IPS DF 6.9 (cell line): ENCODE measurements around the gene URAD.

Source experiments
- DNase-seq: peaks from one replicate; pipeline ENCODE4 v3.0.0-alpha.2; 2013; ENCODE audit warnings: low read depth, low spot score
- H3K27ac ChIP-seq: one replicate; pipeline ENCODE4 v1.5.1; 2013; ENCODE audit warnings: low read length, control low read depth
- H3K27me3 ChIP-seq: 2 replicates; pipeline ENCODE4 v1.6.1; 2013; ENCODE audit warnings: mild to moderate bottlenecking, low read length; ENCODE audit not compliant: control insufficient read depth, insufficient read depth
- H3K36me3 ChIP-seq: 2 replicates; pipeline ENCODE4 v1.6.1; 2013; ENCODE audit warnings: low read length; ENCODE audit not compliant: control insufficient read depth, insufficient read depth
- H3K4me1 ChIP-seq: 2 replicates; pipeline ENCODE4 v1.6.1; 2013; ENCODE audit warnings: low read length; ENCODE audit not compliant: control insufficient read depth, insufficient read depth
- H3K4me3 ChIP-seq: 2 replicates; pipeline ENCODE4 v1.5.1; 2013; ENCODE audit warnings: mild to moderate bottlenecking, low read length
- H3K9me3 ChIP-seq: 2 replicates; pipeline ENCODE4 v1.6.1; 2013; ENCODE audit warnings: low read length, inconsistent platforms; ENCODE audit not compliant: control insufficient read depth, insufficient read depth
- WGBS: extraction: QIAGEN DNeasy Blood & Tissue Kit; methylation state at CpG from one replicate; pipeline ENCODE4 v1.1.7; 2013; ENCODE audit warnings: mixed read lengths, missing lambda C conversion rate; ENCODE audit not compliant: insufficient read length, insufficient coverage; 5-methylcytosine and 5-hydroxymethylcytosine counted together

The URAD gene

DNA sequence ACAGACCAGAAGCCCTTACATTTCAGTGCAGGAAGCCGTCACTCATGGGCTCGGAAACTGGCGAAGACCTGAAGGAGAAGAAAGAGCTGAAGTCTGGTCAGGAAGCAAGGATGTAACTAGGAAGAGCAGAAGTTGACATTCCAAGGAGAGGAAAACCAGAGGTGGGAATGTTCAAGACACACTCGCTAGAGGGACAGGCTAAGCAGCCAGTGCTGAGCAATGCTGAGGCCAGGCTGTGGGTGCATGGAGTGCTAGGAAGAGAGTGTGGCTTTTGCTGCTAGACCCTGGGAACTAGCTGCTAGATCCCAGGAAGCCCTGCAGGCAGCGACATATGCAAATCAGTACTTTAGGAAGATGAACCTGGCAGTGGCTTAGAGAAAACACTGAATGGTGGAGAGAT, 12.1 kb upstream of the URAD start:
- Histone ChIP-seq H3K4me1 (peaks cover 5% of the 10 kb centered on the region; the same call in 1 of the 2 replicates), H3K9me3 (no peaks in the 10 kb centered on the region), H3K27me3 (no peaks in the 10 kb centered on the region), H3K36me3 (no peaks in the 10 kb centered on the region), H3K4me3 (no peak overlapping the region), H3K27ac (no peak overlapping the region)
- no CpG with 5 or more reads among the region's 5 CpGs for WGBS
- DNase-seq, result no peak

DNA sequence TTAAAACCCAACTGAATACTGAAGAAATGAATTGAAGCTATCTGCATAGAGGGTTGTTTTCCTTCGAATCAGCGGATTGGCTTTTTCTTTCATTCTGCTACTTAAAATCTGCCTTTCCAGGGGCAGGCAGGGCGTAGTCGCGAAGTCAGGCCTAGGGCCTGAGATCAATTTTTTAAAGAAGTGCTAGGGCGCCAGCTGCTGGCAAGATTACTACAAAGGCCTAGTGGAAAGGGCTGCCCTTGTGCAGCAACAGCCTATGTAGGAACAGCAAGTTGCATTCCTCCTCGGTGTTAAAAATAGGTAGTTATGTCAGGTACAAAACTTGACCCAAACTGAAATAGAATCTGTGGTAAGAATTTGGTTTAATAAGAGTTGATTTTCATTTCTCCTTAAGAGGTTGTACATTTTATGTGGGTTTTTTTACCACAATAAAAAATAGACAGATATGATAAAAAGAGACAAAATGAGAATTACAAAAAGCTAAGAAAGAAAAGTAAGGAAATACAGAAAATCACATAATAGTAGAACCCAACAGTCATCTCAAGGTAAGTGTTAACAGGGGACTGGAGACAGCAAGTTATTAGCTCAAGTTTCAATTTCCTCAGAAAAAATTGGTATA, 9.5 kb upstream of the URAD start:
- H3K4me3 ChIP-seq, result no peak overlapping the region
- H3K9me3 ChIP-seq, result no peaks in the 10 kb centered on the region
- peaks cover 5% of the 10 kb centered on the region; the same call in 1 of the 2 replicates for H3K4me1 ChIP-seq
- no CpG with 5 or more reads among the region's 7 CpGs for WGBS
- H3K27ac ChIP-seq, result no peak overlapping the region
- H3K36me3 ChIP-seq, result no peaks in the 10 kb centered on the region
- H3K27me3 ChIP-seq, result no peaks in the 10 kb centered on the region
- DNase-seq, result no peak

DNA sequence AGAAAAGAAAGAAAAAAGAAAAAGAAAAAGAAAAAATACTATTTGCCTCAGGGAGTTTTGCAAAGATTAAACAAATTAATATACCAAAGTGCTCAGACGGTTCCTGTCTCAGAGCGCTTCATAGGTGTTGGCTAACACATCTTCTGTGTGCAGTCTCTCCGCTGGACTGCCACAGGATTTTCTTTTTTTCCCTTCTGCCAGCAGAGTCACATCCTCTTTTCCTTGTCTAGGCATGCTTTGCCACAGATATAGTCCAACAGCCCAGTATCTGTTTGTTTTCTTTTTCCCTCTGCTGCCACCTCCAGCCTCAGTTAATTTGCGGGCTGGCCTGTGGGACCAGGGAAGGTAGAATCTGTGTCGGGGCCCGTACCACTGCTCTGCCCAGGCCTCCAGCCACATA, 3.4 kb upstream of the URAD start:
- Histone ChIP-seq H3K27ac (no peak overlapping the region), H3K4me1 (no peaks in the 10 kb centered on the region), H3K4me3 (no peak overlapping the region), H3K9me3 (no peaks in the 10 kb centered on the region), H3K36me3 (no peaks in the 10 kb centered on the region), H3K27me3 (no peaks in the 10 kb centered on the region)
- no CpG with 5 or more reads among the region's 6 CpGs for whole genome bisulfite sequencing
- no peak for DNase-seq

DNA sequence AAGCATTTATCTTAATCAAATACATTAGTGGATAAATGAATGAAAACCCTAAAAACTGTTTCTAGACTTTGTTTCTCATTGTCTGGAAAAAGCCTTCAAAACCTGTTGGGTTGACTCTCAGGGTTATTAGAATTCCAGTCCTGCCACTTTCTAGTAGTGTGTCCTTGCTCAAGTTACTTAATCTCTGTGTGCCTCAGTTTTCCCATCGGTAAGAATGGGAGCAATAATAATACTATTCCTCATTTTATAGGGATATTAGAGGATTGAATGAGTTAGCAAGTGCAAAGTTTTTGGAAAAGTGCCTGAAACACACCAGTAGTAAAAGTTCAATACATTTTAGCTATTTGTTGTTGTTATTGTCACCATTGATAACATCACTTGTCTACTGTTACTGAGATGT, 2.9 kb downstream of the URAD start:
- DNase-seq, result no peak
- H3K27ac ChIP-seq, result no peak overlapping the region
- H3K36me3 ChIP-seq, result no peaks in the 10 kb centered on the region
- no peak overlapping the region for H3K4me3 ChIP-seq
- H3K9me3 ChIP-seq, result no peaks in the 10 kb centered on the region
- WGBS, result no CpG with 5 or more reads among the region's 1 CpG
- no peaks in the 10 kb centered on the region for H3K4me1 ChIP-seq
- peaks cover 28% of the 10 kb centered on the region for H3K27me3 ChIP-seq

DNA sequence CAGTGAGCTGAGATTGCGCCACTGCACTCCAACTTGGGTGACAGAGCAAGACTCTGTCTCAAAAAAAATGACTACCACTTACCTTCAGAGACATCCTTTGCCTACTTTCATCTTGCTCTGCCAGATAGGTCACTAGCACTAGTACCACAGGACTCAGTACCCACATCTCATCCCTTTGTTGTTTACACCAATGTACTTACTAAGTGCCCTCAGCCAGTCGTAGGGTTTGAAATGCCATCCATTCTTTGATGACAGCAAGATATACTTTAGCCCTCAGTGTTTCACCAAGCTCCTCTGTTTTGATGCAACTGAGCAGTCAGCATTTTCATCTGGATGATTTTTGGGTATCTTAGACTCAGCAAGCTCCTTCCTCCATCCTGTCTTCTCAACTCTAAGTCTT, 6.1 kb downstream of the URAD start:
- Histone ChIP-seq H3K4me1 (0 out of 2 replicates have a peak, but pooled peaks cover 3% of the 10 kb centered on the region), H3K27me3 (peaks cover 59% of the 10 kb centered on the region), H3K4me3 (no peak overlapping the region), H3K36me3 (no peaks in the 10 kb centered on the region; the same call in 1 of the 2 replicates), H3K27ac (no peak overlapping the region), H3K9me3 (no peaks in the 10 kb centered on the region)
- DNase-seq, result no peak
- no CpG with 5 or more reads among the region's 2 CpGs for WGBS

DNA sequence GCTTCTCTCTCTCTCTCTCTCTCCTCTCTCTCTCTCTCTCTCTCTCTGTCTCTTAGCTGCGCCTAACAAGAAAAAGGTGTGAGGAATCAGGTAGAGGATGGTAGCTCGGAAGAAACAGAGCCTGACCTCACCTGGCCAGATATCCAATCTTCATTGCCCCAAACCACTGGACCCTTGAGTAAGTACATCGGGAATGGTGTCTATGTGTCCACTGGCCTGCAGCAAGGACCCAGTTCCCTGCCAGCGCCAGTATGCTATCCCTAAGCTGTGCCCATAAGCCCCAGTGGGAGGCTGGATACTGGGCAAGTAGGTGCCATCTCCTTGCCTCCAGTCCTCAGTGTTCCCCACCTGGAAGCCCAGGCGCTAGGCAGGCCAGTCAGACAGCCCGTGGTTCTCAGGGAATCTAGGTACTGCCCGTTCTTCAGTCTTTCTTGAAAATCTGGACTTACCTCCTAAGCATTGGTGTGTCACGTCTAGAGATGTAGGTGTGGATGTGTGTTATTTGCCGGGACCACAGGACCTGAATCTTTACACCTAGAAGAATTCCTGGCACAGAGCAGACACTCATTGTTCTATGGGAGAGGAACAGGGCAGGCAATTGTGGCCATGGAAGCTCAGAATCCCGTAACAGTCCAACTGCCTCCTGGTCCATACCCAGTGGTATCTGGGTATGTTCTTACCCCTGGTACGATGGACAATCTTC, 7.3 kb downstream of the URAD start:
- peaks cover 3% of the 10 kb centered on the region; the same call in 1 of the 2 replicates for H3K4me1 ChIP-seq
- H3K27me3 ChIP-seq, result peaks cover 71% of the 10 kb centered on the region
- H3K36me3 ChIP-seq, result no peaks in the 10 kb centered on the region; the same call in 1 of the 2 replicates
- DNase-seq, result no peak
- no CpG with 5 or more reads among the region's 11 CpGs for whole genome bisulfite sequencing
- no peak overlapping the region for H3K27ac ChIP-seq
- no peak overlapping the region for H3K4me3 ChIP-seq
- no peaks in the 10 kb centered on the region for H3K9me3 ChIP-seq

DNA sequence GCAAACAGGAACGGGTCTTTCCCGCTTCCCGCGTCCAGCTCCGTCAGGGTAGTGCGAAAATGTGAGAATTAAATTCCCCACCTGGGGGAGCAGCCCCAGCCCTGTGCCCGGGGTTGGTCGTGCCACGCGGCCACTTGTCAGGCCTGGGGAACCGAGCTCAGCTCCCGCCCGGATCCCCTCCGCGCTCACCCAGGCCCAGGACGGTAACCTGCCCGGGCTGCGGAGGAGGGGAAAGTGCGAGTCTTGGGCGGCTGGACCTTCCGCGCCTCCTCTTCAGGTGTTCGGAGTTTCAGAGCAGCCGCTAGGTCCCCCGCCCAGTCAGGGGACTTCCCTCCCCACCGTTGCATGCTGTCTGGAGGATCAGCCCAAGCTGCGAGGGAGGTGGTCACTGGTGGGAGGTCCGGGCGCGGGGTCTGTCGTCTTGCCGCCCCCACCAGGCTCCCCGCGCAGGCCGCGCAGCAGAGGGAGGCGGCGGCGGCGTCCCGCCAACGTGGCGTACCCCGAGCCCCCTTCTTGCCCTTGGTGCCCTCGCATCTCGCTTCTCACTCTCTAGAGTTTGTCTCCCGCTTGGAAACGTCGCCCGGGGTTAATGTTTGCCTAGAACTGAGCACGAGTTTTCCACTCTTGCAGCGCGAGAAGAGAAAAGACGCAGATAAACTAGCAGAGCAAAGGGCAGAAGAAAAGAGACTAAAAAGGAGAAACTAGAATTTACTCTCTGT, 8.1 kb downstream of the URAD start:
- Histone ChIP-seq H3K27ac (no peak overlapping the region), H3K36me3 (no peaks in the 10 kb centered on the region; the same call in 1 of the 2 replicates), H3K4me3 (no peak overlapping the region), H3K9me3 (no peaks in the 10 kb centered on the region), H3K27me3 (peaks cover 78% of the 10 kb centered on the region), H3K4me1 (peaks cover 3% of the 10 kb centered on the region; the same call in 1 of the 2 replicates)
- no peak for DNase-seq
- no CpG with 5 or more reads among the region's 54 CpGs for WGBS

DNA sequence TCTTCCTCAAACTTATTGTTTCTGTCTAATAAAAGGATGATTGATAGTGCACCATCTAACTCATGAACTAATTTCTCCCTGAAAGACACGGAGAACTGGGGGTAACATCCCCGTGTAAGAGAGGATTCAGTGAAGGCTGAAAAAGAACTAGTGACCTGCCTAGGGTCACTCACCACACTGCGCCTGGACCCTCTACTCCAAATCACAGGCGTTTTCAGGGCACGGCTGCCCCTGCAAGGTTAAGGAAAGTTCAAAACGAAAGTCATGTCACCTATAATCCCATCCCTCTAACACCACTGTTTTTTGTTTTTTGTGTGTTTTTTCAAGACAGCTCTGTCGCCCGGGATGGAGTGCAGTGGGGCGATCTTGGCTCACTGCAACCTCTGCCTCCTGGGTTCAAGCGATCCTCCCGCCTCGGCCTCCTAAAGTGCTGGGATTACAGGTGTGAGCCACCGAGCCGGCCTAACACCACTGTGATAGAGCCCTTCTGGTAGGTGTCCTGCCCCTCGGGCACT, 8.7 kb downstream of the URAD start:
- peaks cover 84% of the 10 kb centered on the region for H3K27me3 ChIP-seq

DNA sequence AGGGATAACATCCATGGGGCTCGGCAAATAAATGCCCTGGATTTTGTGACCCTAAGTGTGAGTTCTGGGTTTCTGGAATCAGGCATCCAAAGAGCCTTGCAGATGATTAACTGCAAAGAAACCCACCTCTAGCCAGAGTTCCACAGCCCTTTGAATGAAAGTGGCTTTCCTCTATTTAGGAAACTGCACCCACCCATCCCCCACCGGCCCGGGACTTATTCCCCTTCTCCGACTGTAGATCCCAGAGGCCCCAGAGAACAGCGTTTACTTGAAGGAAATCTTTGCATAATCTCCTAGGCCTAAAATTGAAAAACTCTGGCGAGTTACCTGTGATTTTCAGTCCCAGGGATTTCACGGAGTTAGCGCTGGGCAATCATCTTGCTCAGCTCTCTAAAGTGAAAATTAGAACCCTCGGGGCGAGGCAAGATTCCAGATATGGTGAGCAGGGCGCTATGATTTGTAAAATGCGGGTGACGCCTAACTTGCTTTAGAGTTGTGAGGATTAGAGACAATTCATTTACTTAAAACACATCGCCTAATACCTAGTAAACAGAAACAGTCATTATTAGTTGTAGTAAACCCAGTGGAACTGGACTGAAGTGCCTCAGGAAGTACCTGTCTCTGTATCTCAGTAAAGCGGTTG, 9.4 kb downstream of the URAD start:
- Histone ChIP-seq H3K36me3 (no peaks in the 10 kb centered on the region; the same call in 1 of the 2 replicates), H3K4me1 (peaks cover 3% of the 10 kb centered on the region; the same call in 1 of the 2 replicates), H3K27me3 (peaks cover 91% of the 10 kb centered on the region), H3K9me3 (no peaks in the 10 kb centered on the region), H3K4me3 (no peak overlapping the region), H3K27ac (no peak overlapping the region)
- DNase-seq, result no peak
- WGBS, result no CpG with 5 or more reads among the region's 15 CpGs

More for the DNA sequence above, 8.7 kb downstream of the URAD start:
- Histone ChIP-seq H3K4me1 (peaks cover 3% of the 10 kb centered on the region; the same call in 1 of the 2 replicates), H3K36me3 (no peaks in the 10 kb centered on the region; the same call in 1 of the 2 replicates), H3K27ac (no peak overlapping the region), H3K4me3 (no peak overlapping the region), H3K9me3 (no peaks in the 10 kb centered on the region)
- no CpG with 5 or more reads among the region's 15 CpGs for WGBS
- DNase-seq, result no peak
